ENCODE data around the gene AFF3. TPM values are rescaled to one million over a fixed set of nuclear protein-coding genes. Genes with fewer than 3 reads are reported as not detected.

Gene AFF3
- total and polyA plus RNA-seq, 2 of the 13 experiments (the other 11 are each of a cell fraction or from before 2014, with no cell fraction given): not detected

- no peak overlapping the region for H3K9ac ChIP-seq (ENCODE audit: insufficient read depth, low read depth, low read length)
- BruUV-seq (replicated peaks): no TSS peak
- H3K4me1 ChIP-seq (ENCODE audit: insufficient read depth, low read length): no peaks in the 10 kb centered on the region
- in situ Hi-C loops (cut with HindIII; ENCODE audit: extremely low pct_ligation_motif_present, low pct_unique_long_range_greater_than_20kb): no loop called here
- 47% methylated on average over 3 of the region's 3 CpGs for WGBS (ENCODE audit: low lambda C conversion rate)
- ATAC-seq (no peak), FAIRE-seq (no peak), DNase-seq (ENCODE audit: low spot score) (no peak)
- peaks cover 1 to 3% of the 10 kb centered on the region in 2 experiments; a peak in 1 of 5 replicates for H3K27me3 ChIP-seq (ENCODE audit: control insufficient read depth in 1 of 2, insufficient read depth in 2 of 2, low read length in 2 of 2)
- H3K79me2 ChIP-seq (ENCODE audit: insufficient read depth, low read length): no peaks in the 10 kb centered on the region
- no peaks in the 10 kb centered on the region for H3K36me3 ChIP-seq (replicated peaks in 1 of 2; ENCODE audit: control insufficient read depth in 1 of 2, insufficient read depth in 2 of 2, low read length in 2 of 2)
- H3K9me3 ChIP-seq (ENCODE audit: low read length): no peaks in the 10 kb centered on the region
- H3K4me3 ChIP-seq (replicated peaks in 1 of 3; ENCODE audit: insufficient read depth in 1 of 3, low read depth in 2 of 3, low read length in 3 of 3): no peak overlapping the region
- H3K4me2 ChIP-seq (ENCODE audit: low read depth, low read length): no peak overlapping the region
- TF ChIP-seq POGZ (CRISPR knock-in tag; IDR thresholded peaks at IDR 0.05): no peak
- TF ChIP-seq ZNF597 (CRISPR knock-in tag; IDR thresholded peaks at IDR 0.05): no peak
- TF ChIP-seq ZNF788 (CRISPR knock-in tag; IDR thresholded peaks at IDR 0.05; ENCODE audit: borderline replicate concordance): no peak
- intact Hi-C loops (cut with micrococcal nuclease; ENCODE audit: unreplicated experiment): no loop called here
- no peak overlapping the region for H2AFZ ChIP-seq (ENCODE audit: low read length)
- no peak overlapping the region for H3K27ac ChIP-seq (ENCODE audit: extremely low read length, insufficient read depth, low read length)
- CTCF ChIA-PET (ENCODE audit: low intra/inter-chr PET ratio, low total read pairs): no interaction called here
- H4K20me1 ChIP-seq (ENCODE audit: insufficient read depth, low read length): no peaks in the 10 kb centered on the region
- POLR2A ChIA-PET: no interaction called here
These were observed 261.5 kb downstream of the AFF3 start for GRCh38 chr2:99880964-99881294.

- FAIRE-seq (no peak), DNase-seq (ENCODE audit: low spot score) (no peak), ATAC-seq (no peak)
- no TSS peak for BruUV-seq (replicated peaks)
- H3K36me3 ChIP-seq (replicated peaks in 1 of 2; ENCODE audit: control insufficient read depth in 1 of 2, insufficient read depth in 2 of 2, low read length in 2 of 2): no peaks in the 10 kb centered on the region
- H3K4me1 ChIP-seq (ENCODE audit: insufficient read depth, low read length): no peaks in the 10 kb centered on the region
- ChIA-PET CTCF (ENCODE audit: low intra/inter-chr PET ratio, low total read pairs) (no interaction called here), POLR2A (no interaction called here)
- 36% methylated on average over 16 of the region's 16 CpGs for WGBS (ENCODE audit: low lambda C conversion rate)
- no peak overlapping the region for H3K27ac ChIP-seq (ENCODE audit: extremely low read length, insufficient read depth, low read length)
- peaks cover 1 to 5% of the 10 kb centered on the region in 2 experiments; a peak in 1 of 5 replicates for H3K27me3 ChIP-seq (ENCODE audit: control insufficient read depth in 1 of 2, insufficient read depth in 2 of 2, low read length in 2 of 2)
- no peak overlapping the region for H3K9ac ChIP-seq (ENCODE audit: insufficient read depth, low read depth, low read length)
- H3K79me2 ChIP-seq (ENCODE audit: insufficient read depth, low read length): no peaks in the 10 kb centered on the region
- intact Hi-C loops (cut with micrococcal nuclease; ENCODE audit: unreplicated experiment) (no loop called here), in situ Hi-C loops (cut with HindIII; ENCODE audit: extremely low pct_ligation_motif_present, low pct_unique_long_range_greater_than_20kb) (no loop called here)
- H4K20me1 ChIP-seq (ENCODE audit: insufficient read depth, low read length): no peaks in the 10 kb centered on the region
- H3K4me3 ChIP-seq (replicated peaks in 1 of 3; ENCODE audit: insufficient read depth in 1 of 3, low read depth in 2 of 3, low read length in 3 of 3): no peak overlapping the region
- H3K9me3 ChIP-seq (ENCODE audit: low read length): no peaks in the 10 kb centered on the region
- H3K4me2 ChIP-seq (ENCODE audit: low read depth, low read length): no peak overlapping the region
- no peak overlapping the region for H2AFZ ChIP-seq (ENCODE audit: low read length)
- no peak for TF ChIP-seq NR2C2 (CRISPR knock-in tag; IDR thresholded peaks at IDR 0.05; ENCODE audit: borderline replicate concordance)
- no peak for TF ChIP-seq ARNT (IDR thresholded peaks at IDR 0.05)
- TF ChIP-seq POLR2AphosphoS2 (IDR thresholded peaks at IDR 0.05; ENCODE audit: low read depth, low read length): no peak
- TF ChIP-seq ZNF569 (CRISPR knock-in tag; IDR thresholded peaks at IDR 0.05; ENCODE audit: borderline replicate concordance): no peak
- TF ChIP-seq ZNF18 (CRISPR knock-in tag; IDR thresholded peaks at IDR 0.05; ENCODE audit: insufficient replicate concordance): no peak
- no peak for TF ChIP-seq HDAC2 (CRISPR knock-in tag; IDR thresholded peaks at IDR 0.05)
- TF ChIP-seq BORCS8-MEF2B (CRISPR knock-in tag; IDR thresholded peaks at IDR 0.05): no peak
- TF ChIP-seq KDM2A (CRISPR knock-in tag; IDR thresholded peaks at IDR 0.05; ENCODE audit: borderline replicate concordance, low read depth): no peak
- TF ChIP-seq, protein P1, sequence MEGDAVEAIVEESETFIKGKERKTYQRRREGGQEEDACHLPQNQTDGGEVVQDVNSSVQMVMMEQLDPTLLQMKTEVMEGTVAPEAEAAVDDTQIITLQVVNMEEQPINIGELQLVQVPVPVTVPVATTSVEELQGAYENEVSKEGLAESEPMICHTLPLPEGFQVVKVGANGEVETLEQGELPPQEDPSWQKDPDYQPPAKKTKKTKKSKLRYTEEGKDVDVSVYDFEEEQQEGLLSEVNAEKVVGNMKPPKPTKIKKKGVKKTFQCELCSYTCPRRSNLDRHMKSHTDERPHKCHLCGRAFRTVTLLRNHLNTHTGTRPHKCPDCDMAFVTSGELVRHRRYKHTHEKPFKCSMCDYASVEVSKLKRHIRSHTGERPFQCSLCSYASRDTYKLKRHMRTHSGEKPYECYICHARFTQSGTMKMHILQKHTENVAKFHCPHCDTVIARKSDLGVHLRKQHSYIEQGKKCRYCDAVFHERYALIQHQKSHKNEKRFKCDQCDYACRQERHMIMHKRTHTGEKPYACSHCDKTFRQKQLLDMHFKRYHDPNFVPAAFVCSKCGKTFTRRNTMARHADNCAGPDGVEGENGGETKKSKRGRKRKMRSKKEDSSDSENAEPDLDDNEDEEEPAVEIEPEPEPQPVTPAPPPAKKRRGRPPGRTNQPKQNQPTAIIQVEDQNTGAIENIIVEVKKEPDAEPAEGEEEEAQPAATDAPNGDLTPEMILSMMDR (CRISPR knock-in tag; IDR thresholded peaks at IDR 0.05): no peak
- no peak for TF ChIP-seq JDP2 (CRISPR knock-in tag; IDR thresholded peaks at IDR 0.05; ENCODE audit: borderline replicate concordance)
- no peak for TF ChIP-seq SIN3B (IDR thresholded peaks at IDR 0.05; ENCODE audit: low read length)
- no peak for TF ChIP-seq ADNP (CRISPR knock-in tag; IDR thresholded peaks at IDR 0.05)
These were observed 262.0 kb downstream of the AFF3 start for GRCh38 chr2:99880148-99880963.

All from HepG2 (cell line).